ENCODE measurements around the gene LAMA2.

- TF ChIP-seq RAD21 (IDR thresholded peaks at IDR 0.05; ENCODE audit: low read depth) (no peak), TAF1 (IDR thresholded peaks at IDR 0.05; ENCODE audit: low read depth) (no peak), YY1 (IDR thresholded peaks at IDR 0.05; ENCODE audit: low read depth) (no peak), CEBPB (IDR thresholded peaks at IDR 0.05) (no peak), EP300 (IDR thresholded peaks at IDR 0.05; ENCODE audit: borderline replicate concordance) (no peak), TCF12 (IDR thresholded peaks at IDR 0.05; ENCODE audit: low read depth) (no peak), EGR1 (IDR thresholded peaks at IDR 0.05) (no peak), MAX (IDR thresholded peaks at IDR 0.05) (no peak)
Observed at GRCh38 chr6:129253727-129254126, 370.8 kb downstream of the LAMA2 start.
